Neural progenitor cell (in vitro differentiated cells): ENCODE measurements around the gene KCNS1.

Experiments used
- CTCF ChIP-seq: fragments of 200-600 bp; sonication (generic); IDR thresholded peaks from 2 replicates; pipeline ENCODE4 v1.5.1; 2017; ENCODE audit warnings: antibody characterized with exemption, mild to moderate bottlenecking
- EZH2 ChIP-seq: fragments of 200-600 bp; sonication (generic); IDR thresholded peaks from 2 replicates; pipeline ENCODE4 v1.6.1; 2017; ENCODE audit warnings: antibody characterized with exemption, mild to moderate bottlenecking, moderate library complexity
- EZH2phosphoT487 ChIP-seq: fragments of 200-600 bp; sonication (generic); IDR thresholded peaks from 2 replicates; pipeline ENCODE4 v1.6.1; 2017; ENCODE audit warnings: antibody characterized with exemption

GRCh38 chr20:45087814-45088213 lies 13.1 kb downstream of the KCNS1 start:
- TF ChIP-seq CTCF (no peak), EZH2phosphoT487 (no peak), EZH2 (no peak)
